B cell (primary cell): Measurements from ENCODE around the gene ORAI1. TPM values are rescaled to one million over a fixed set of nuclear protein-coding genes. Genes with fewer than 3 reads are reported as not detected.

Source experiments
- ATAC-seq: fragments of 200-7000 bp; cut with Tn5 transposase; one replicate; pipeline ENCODE4 v1.10.0; 2021; ENCODE audit warnings: low read depth, mild to moderate bottlenecking, moderate number of reproducible peaks, moderate library complexity
- CTCF ChIA-PET: fragments of 350-600 bp; sonication (Branson Sonifier 250); formaldehyde crosslinking; loops from one replicate; lab custom pipeline; 2021; ENCODE audit warnings: antibody characterized with exemption, inconsistent platforms; lab: Charles Lee
- POLR2A ChIA-PET: fragments of 350-600 bp; sonication (Branson Sonifier 250); formaldehyde crosslinking; loops from one replicate; lab custom pipeline; 2021; ENCODE audit warnings: antibody characterized with exemption; lab: Charles Lee
- DNase-seq: peaks from one replicate; pipeline ENCODE4 v3.0.0; 2013
- H2AFZ ChIP-seq: 2 replicates; pipeline ENCODE4 v1.6.1; 2012; ENCODE audit warnings: mild to moderate bottlenecking, low read depth, low read length; ENCODE audit not compliant: insufficient read depth, poor library complexity, severe bottlenecking
- H3K27ac ChIP-seq, 2 donors: 1 replicate in 1 of 2; 2 replicates in 1 of 2; pipeline ENCODE4 v1.5.1; 2012 to 2013; ENCODE audit warnings: low read length in 2 of 2, mild to moderate bottlenecking in 2 of 2, moderate library complexity in 1 of 2
- H3K27me3 ChIP-seq, 4 experiments: fragments of 200-600 bp in 1 of 4; sonication (generic) in 1 of 4; replicated peaks in 1 of 4; 1 replicate in 2 of 4; 2 replicates in 2 of 4; pipeline versions ENCODE4 v1.6.1 to v1.7.0; 2013 to 2016; ENCODE audit warnings: low read length in 3 of 4, mild to moderate bottlenecking in 2 of 4, mixed read lengths in 1 of 4, moderate library complexity in 1 of 4; ENCODE audit not compliant: insufficient read depth in 4 of 4, control insufficient read depth in 3 of 4; ENCODE audit errors: control extremely low read depth in 1 of 4
- H3K36me3 ChIP-seq, 2 experiments: replicated peaks in 1 of 2; 1 replicate in 1 of 2; 2 replicates in 1 of 2; pipeline versions ENCODE4 v1.6.1 to v1.7.1; 2013; ENCODE audit warnings: low read length in 1 of 2; ENCODE audit not compliant: insufficient read depth in 2 of 2, control insufficient read depth in 1 of 2; ENCODE audit errors: control extremely low read depth in 1 of 2, extremely low read depth in 1 of 2
- H3K4me1 ChIP-seq, 2 donors: fragments of 200-600 bp in 1 of 2; sonication (generic) in 1 of 2; 1 replicate in 1 of 2; 2 replicates in 1 of 2; pipeline versions ENCODE4 v1.5.1 to v1.6.1; 2013 to 2017; ENCODE audit warnings: low read length in 2 of 2; ENCODE audit not compliant: control insufficient read depth in 2 of 2, insufficient read depth in 2 of 2
- H3K4me2 ChIP-seq: replicated peaks from 2 replicates; pipeline ENCODE3; 2012; ENCODE audit warnings: mild to moderate bottlenecking, low read depth, low read length; ENCODE audit not compliant: poor library complexity, severe bottlenecking
- H3K4me3 ChIP-seq, 5 experiments: fragments of 200-600 bp in 1 of 5; sonication (generic) in 1 of 5; 1 replicate in 3 of 5; 2 replicates in 2 of 5; pipeline versions ENCODE4 v1.5.1 to v1.7.0; 2011 to 2016; ENCODE audit warnings: low read length in 4 of 5, mild to moderate bottlenecking in 4 of 5, low read depth in 2 of 5, control low read depth in 1 of 5, moderate library complexity in 1 of 5; ENCODE audit not compliant: insufficient read depth in 1 of 5; ENCODE audit errors: control extremely low read depth in 1 of 5, extremely low read depth in 1 of 5
- H3K79me2 ChIP-seq: fragments of 200-600 bp; sonication (generic); one replicate; pipeline ENCODE4 v1.6.0; 2016; ENCODE audit warnings: low read length; ENCODE audit not compliant: control insufficient read depth, insufficient read depth
- H3K9ac ChIP-seq: fragments of 200-600 bp; sonication (generic); 2 replicates; pipeline ENCODE4 v1.6.1; 2017; ENCODE audit warnings: mild to moderate bottlenecking, low read length, moderate library complexity
- H3K9me3 ChIP-seq, 3 donors: one replicate each; pipeline versions ENCODE4 v1.6.1 to v1.7.1; 2013; ENCODE audit warnings: low read length in 2 of 3; ENCODE audit not compliant: control insufficient read depth in 2 of 3, insufficient read depth in 1 of 3; ENCODE audit errors: control extremely low read depth in 1 of 3
- H4K20me1 ChIP-seq: 2 replicates; pipeline ENCODE4 v1.6.0; 2012; ENCODE audit warnings: mild to moderate bottlenecking, low read length; ENCODE audit not compliant: insufficient read depth, control insufficient read depth, poor library complexity, severe bottlenecking
- H3K27ac Mint-ChIP-seq: one replicate; pipeline ENCODE4 v1.8.0; 2021; ENCODE audit warnings: mixed read lengths
- H3K27me3 Mint-ChIP-seq: one replicate; pipeline ENCODE4 v1.8.0; 2021; ENCODE audit warnings: mixed read lengths
- H3K4me1 Mint-ChIP-seq: one replicate; pipeline ENCODE4 v1.8.0; 2021; ENCODE audit warnings: mixed read lengths
- H3K4me3 Mint-ChIP-seq: one replicate; pipeline ENCODE4 v1.8.0; 2021; ENCODE audit warnings: mixed read lengths
- H3K9me3 Mint-ChIP-seq: one replicate; pipeline ENCODE4 v1.8.0; 2022; ENCODE audit warnings: mixed read lengths; ENCODE audit not compliant: insufficient read depth
- CTCF ChIP-seq: fragments of 200-600 bp; IDR thresholded peaks from one replicate; pipeline ENCODE4 v1.8.0; 2022; ENCODE audit warnings: antibody characterized with exemption, mild to moderate bottlenecking
- EZH2 ChIP-seq: IDR thresholded peaks from 2 replicates; pipeline ENCODE4 v1.6.1; 2012; ENCODE audit warnings: borderline replicate concordance, low read depth, mild to moderate bottlenecking, moderate library complexity, low read length; ENCODE audit not compliant: insufficient read depth, poor library complexity, severe bottlenecking
- WGBS: methylation state at CpG from one replicate; pipeline ENCODE4 v1.1.5; 2013; ENCODE audit warnings: missing lambda C conversion rate; ENCODE audit not compliant: insufficient coverage; 5-methylcytosine and 5-hydroxymethylcytosine counted together
- intact Hi-C: fragments of 100-400 bp; cut with micrococcal nuclease; formaldehyde crosslinking; loops from one replicate; pipeline ENCODE4 v1.10.0; 2022
- polyA plus RNA-seq: library from polyadenylated mRNA; depleted of rRNA; stranded (reverse); fragments of >200 nt; gene quantifications from 2 replicates; pipeline ENCODE4 v1.2.3, GENCODE V29; 2012
- total RNA-seq, 2 donors: library from RNA; stranded (reverse); fragments of 120-200 nt in 1 of 2; gene quantifications; 1 replicate in 1 of 2; 2 replicates in 1 of 2; pipeline versions ENCODE4 v1.2.3 to v1.2.4, GENCODE V29; 2013 to 2022

ORAI1 gene
- total and polyA plus RNA-seq, 2 donors (not counting 1 experiment from before 2014, with no cell fraction given), result 43.2 to 66.0 TPM

- H3K27ac Mint-ChIP-seq, result no peak overlapping the region
- Histone ChIP-seq H3K4me3 (no peak overlapping the region), H3K4me2 (no peak overlapping the region), H3K9me3 (peaks cover 0 to 9% (median 0%) of the 10 kb centered on the region in 3 donors), H3K27ac (no peak overlapping the region), H3K9ac (no peak overlapping the region), H3K79me2 (no peaks in the 10 kb centered on the region), H3K36me3 (no peaks in the 10 kb centered on the region), H4K20me1 (no peaks in the 10 kb centered on the region), H2AFZ (no peak overlapping the region), H3K4me1 (peaks cover 0 to 5% of the 10 kb centered on the region in 2 donors), H3K27me3 (no peaks in the 10 kb centered on the region)
- no peak overlapping the region for H3K4me3 Mint-ChIP-seq
- intact Hi-C loops, result no loop called here
- ChIA-PET POLR2A (no interaction called here), CTCF (interaction anchor here (1.0 to 1.6 kb wide), 2 partner anchors 9 to 14 kb away, joined by 3 to 5 read pairs; no protein-coding TSS in a partner anchor)
- peaks cover 3% of the 10 kb centered on the region for H3K4me1 Mint-ChIP-seq
- ATAC-seq (no peak), DNase-seq (no peak)
- no peaks in the 10 kb centered on the region for H3K27me3 Mint-ChIP-seq
- H3K9me3 Mint-ChIP-seq, result no peaks in the 10 kb centered on the region
- TF ChIP-seq CTCF (no peak), EZH2 (no peak)
- 88% methylated on average over 5 of the region's 11 CpGs for WGBS
Measured at GRCh38 chr12:121610239-121611149, 15.8 kb upstream of the ORAI1 start.

- H3K9me3 Mint-ChIP-seq, result no peaks in the 10 kb centered on the region
- H3K79me2 ChIP-seq, result no peaks in the 10 kb centered on the region
- ATAC-seq, result no peak
- no peaks in the 10 kb centered on the region for H4K20me1 ChIP-seq
- peaks cover 0 to 5% of the 10 kb centered on the region in 2 donors for H3K4me1 ChIP-seq
- H3K9me3 ChIP-seq, result peaks cover 0 to 9% (median 0%) of the 10 kb centered on the region in 3 donors
- CTCF ChIA-PET, result no interaction called here
- H3K27ac Mint-ChIP-seq, result no peak overlapping the region
- intact Hi-C loops, result no loop called here
- POLR2A ChIA-PET, result interaction anchor here (0.5 kb wide), 1 partner anchor 1143 kb away, joined by 6 read pairs; no protein-coding TSS in a partner anchor
- no peak overlapping the region for H2AFZ ChIP-seq
- H3K27me3 ChIP-seq, result no peaks in the 10 kb centered on the region
- no peak overlapping the region for H3K9ac ChIP-seq
- TF ChIP-seq EZH2 (no peak), CTCF (no peak)
- no peak overlapping the region for H3K4me3 Mint-ChIP-seq
- H3K36me3 ChIP-seq, result no peaks in the 10 kb centered on the region
- no peak for DNase-seq
- H3K27me3 Mint-ChIP-seq, result no peaks in the 10 kb centered on the region
- no peak overlapping the region for H3K4me2 ChIP-seq
- H3K27ac ChIP-seq, result no peak overlapping the region
- no peak overlapping the region for H3K4me3 ChIP-seq
- peaks cover 7% of the 10 kb centered on the region for H3K4me1 Mint-ChIP-seq
- WGBS, result 100% methylated on average over 2 of the region's 2 CpGs
Measured at GRCh38 chr12:121611306-121611705, 15.0 kb upstream of the ORAI1 start.
